Fibroblast of lung (primary cell): ENCODE data around the gene THAP11. TPM values are rescaled to one million over a fixed set of nuclear protein-coding genes. Genes with fewer than 3 reads are reported as not detected.
A peak's percentile ranks its signal among the peaks of the same experiment; 100 is the strongest.

Source experiments
- DNase-seq, 2 donors: peaks; one replicate each; pipeline versions ENCODE4 v3.0.0 to v3.0.0-alpha.2; 2010; ENCODE audit warnings: low read depth in 2 of 2
- H2AFZ ChIP-seq: 2 replicates; pipeline ENCODE4 v1.5.1; 2012; ENCODE audit warnings: low read length, control low read depth, inconsistent platforms
- H3K27ac ChIP-seq: 2 replicates; pipeline ENCODE4 v1.5.1; 2011; ENCODE audit warnings: low read length, control low read depth; ENCODE audit not compliant: insufficient read depth
- H3K27me3 ChIP-seq: 2 replicates; pipeline ENCODE4 v1.5.1; 2011; ENCODE audit warnings: mild to moderate bottlenecking, low read length; ENCODE audit not compliant: control insufficient read depth, insufficient read depth
- H3K36me3 ChIP-seq: 2 replicates; pipeline ENCODE4 v1.5.1; 2011; ENCODE audit warnings: low read length; ENCODE audit not compliant: control insufficient read depth, insufficient read depth
- H3K4me1 ChIP-seq: 2 replicates; pipeline ENCODE4 v1.5.1; 2011; ENCODE audit warnings: low read length; ENCODE audit not compliant: control insufficient read depth, insufficient read depth; ENCODE audit errors: extremely low read depth
- H3K4me2 ChIP-seq: 2 replicates; pipeline ENCODE4 v1.5.1; 2011; ENCODE audit warnings: low read length, control low read depth; ENCODE audit not compliant: insufficient read depth; ENCODE audit errors: extremely low read depth
- H3K4me3 ChIP-seq, 4 experiments: fragments of 200-600 bp in 1 of 4; sonication (generic) in 1 of 4; replicated peaks in 1 of 4; 2 replicates each; pipeline ENCODE4 v1.5.1; 2011 to 2016; ENCODE audit warnings: low read length in 4 of 4, low read depth in 3 of 4, mild to moderate bottlenecking in 3 of 4, control low read depth in 2 of 4, inconsistent platforms in 1 of 4, mixed read lengths in 1 of 4; ENCODE audit not compliant: insufficient read depth in 1 of 4; ENCODE audit errors: control extremely low read depth in 1 of 4
- H3K79me2 ChIP-seq: 2 replicates; pipeline ENCODE4 v1.5.1; 2012; ENCODE audit warnings: mild to moderate bottlenecking, low read length, inconsistent platforms; ENCODE audit not compliant: control insufficient read depth, insufficient read depth
- H3K9ac ChIP-seq: 2 replicates; pipeline ENCODE4 v1.5.1; 2011; ENCODE audit warnings: mild to moderate bottlenecking, low read length, control low read depth; ENCODE audit not compliant: insufficient read depth
- H3K9me3 ChIP-seq: 2 replicates; pipeline ENCODE4 v1.5.1; 2012; ENCODE audit warnings: low read depth, low read length; ENCODE audit not compliant: control insufficient read depth, insufficient read depth
- H4K20me1 ChIP-seq: 2 replicates; pipeline ENCODE4 v1.5.1; 2011; ENCODE audit warnings: low read length; ENCODE audit not compliant: control insufficient read depth, insufficient read depth; ENCODE audit errors: extremely low read depth
- EZH2 ChIP-seq: IDR thresholded peaks from 2 replicates; pipeline ENCODE4 v1.5.1; 2012; ENCODE audit warnings: low read length, control low read depth, mild to moderate bottlenecking; ENCODE audit errors: missing control alignments
- polyA plus RNA-seq, 2 donors: library from polyadenylated mRNA; depleted of rRNA in 1 of 2; stranded (reverse) in 1 of 2; unstranded in 1 of 2; fragments of >200 nt; gene quantifications; 2 replicates each; pipeline ENCODE4 v1.2.1, GENCODE V29; 2011 to 2012; ENCODE audit warnings: missing spikeins in 1 of 2
- total RNA-seq: library from RNA; depleted of rRNA; stranded (reverse); fragments of >200 nt; gene quantifications from 2 replicates; pipeline ENCODE4 v1.2.1, GENCODE V29; 2014
- TF ChIP-seq, protein P1 (sequence below), 2 donors: IDR thresholded peaks in 1 of 2; conservative IDR thresholded peaks in 1 of 2; 1 replicate in 1 of 2; 2 replicates in 1 of 2; pipeline ENCODE4 v1.5.1; 2011 to 2012; ENCODE audit warnings: low read length in 2 of 2, control low read depth in 1 of 2, inconsistent platforms in 1 of 2, low read depth in 1 of 2, mild to moderate bottlenecking in 1 of 2

THAP11 gene
- total and polyA plus RNA-seq, 2 donors (not counting 1 experiment from before 2014, with no cell fraction given): 16.0 to 37.7 TPM

- Histone ChIP-seq H3K27me3 (no peaks in the 10 kb centered on the region), H3K36me3 (no peaks in the 10 kb centered on the region), H3K4me3 (peak overlapping the region; percentile 65 to 94 (median 83)), H3K79me2 (peaks cover 38% of the 10 kb centered on the region), H3K9ac (peak overlapping the region; percentile 91), H4K20me1 (no peaks in the 10 kb centered on the region), H3K27ac (peak overlapping the region; percentile 97), H3K4me2 (peak overlapping the region; percentile 89), H3K4me1 (peaks cover 19% of the 10 kb centered on the region), H3K9me3 (no peaks in the 10 kb centered on the region), H2AFZ (peak overlapping the region; percentile 32)
- peak in 1 of 2 donors; percentile 28 for DNase-seq
- TF ChIP-seq, protein P1, sequence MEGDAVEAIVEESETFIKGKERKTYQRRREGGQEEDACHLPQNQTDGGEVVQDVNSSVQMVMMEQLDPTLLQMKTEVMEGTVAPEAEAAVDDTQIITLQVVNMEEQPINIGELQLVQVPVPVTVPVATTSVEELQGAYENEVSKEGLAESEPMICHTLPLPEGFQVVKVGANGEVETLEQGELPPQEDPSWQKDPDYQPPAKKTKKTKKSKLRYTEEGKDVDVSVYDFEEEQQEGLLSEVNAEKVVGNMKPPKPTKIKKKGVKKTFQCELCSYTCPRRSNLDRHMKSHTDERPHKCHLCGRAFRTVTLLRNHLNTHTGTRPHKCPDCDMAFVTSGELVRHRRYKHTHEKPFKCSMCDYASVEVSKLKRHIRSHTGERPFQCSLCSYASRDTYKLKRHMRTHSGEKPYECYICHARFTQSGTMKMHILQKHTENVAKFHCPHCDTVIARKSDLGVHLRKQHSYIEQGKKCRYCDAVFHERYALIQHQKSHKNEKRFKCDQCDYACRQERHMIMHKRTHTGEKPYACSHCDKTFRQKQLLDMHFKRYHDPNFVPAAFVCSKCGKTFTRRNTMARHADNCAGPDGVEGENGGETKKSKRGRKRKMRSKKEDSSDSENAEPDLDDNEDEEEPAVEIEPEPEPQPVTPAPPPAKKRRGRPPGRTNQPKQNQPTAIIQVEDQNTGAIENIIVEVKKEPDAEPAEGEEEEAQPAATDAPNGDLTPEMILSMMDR (conservative IDR thresholded peaks at IDR 0.05 in 1 of 2, IDR thresholded peaks at IDR 0.05 in 1 of 2; ENCODE audit: low read depth in 1 of 2, low read length in 2 of 2): no peak
- TF ChIP-seq EZH2: no peak
Observed at GRCh38 chr16:67843343-67843765, 1.2 kb downstream of the THAP11 start.

DNA sequence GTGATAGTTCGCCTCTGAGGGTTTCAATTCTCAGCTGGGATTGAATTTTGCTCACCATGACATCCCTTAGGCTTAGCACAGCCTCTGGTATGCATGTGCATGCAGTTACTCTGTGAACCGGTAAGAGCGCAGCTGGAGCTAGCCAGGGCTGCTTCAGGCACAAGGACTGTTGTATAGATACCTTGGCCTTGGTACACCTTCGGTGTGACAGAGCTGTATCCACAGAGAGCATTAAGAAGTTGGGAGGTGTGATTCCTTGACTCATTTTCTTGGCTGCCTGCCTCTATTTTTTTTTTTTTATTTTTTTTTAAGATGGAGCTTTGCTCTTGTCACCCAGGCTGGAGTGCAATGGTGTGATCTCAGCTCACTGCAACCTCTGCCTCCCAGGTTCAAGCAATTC is 2.4 kb downstream of the THAP11 start:
- H3K4me3 ChIP-seq: peak overlapping the region in 2 of 4 experiments; percentile 78 to 88
- peaks cover 48% of the 10 kb centered on the region for H3K79me2 ChIP-seq
- no peaks in the 10 kb centered on the region for H3K27me3 ChIP-seq
- H4K20me1 ChIP-seq: no peaks in the 10 kb centered on the region
- no peak overlapping the region for H2AFZ ChIP-seq
- H3K4me1 ChIP-seq: peaks cover 19% of the 10 kb centered on the region
- TF ChIP-seq, protein P1 (conservative IDR thresholded peaks at IDR 0.05 in 1 of 2, IDR thresholded peaks at IDR 0.05 in 1 of 2; ENCODE audit: low read depth in 1 of 2, low read length in 2 of 2): peak in 1 of 2 donors; percentile 1
- TF ChIP-seq EZH2: no peak
- no peaks in the 10 kb centered on the region for H3K36me3 ChIP-seq
- peak in 1 of 2 donors; percentile 26 for DNase-seq
- H3K4me2 ChIP-seq: peak overlapping the region; percentile 89
- peak overlapping the region; percentile 17 for H3K27ac ChIP-seq
- H3K9me3 ChIP-seq: no peaks in the 10 kb centered on the region
- no peak overlapping the region for H3K9ac ChIP-seq

- Histone ChIP-seq H3K4me3 (peak overlapping the region; percentile 69 to 91 (median 76)), H3K4me1 (peaks cover 19% of the 10 kb centered on the region), H3K9me3 (no peaks in the 10 kb centered on the region), H3K4me2 (peak overlapping the region; percentile 85), H3K27me3 (no peaks in the 10 kb centered on the region), H4K20me1 (no peaks in the 10 kb centered on the region), H3K9ac (peak overlapping the region; percentile 82), H3K79me2 (peaks cover 53% of the 10 kb centered on the region), H2AFZ (no peak overlapping the region), H3K27ac (peak overlapping the region; percentile 86), H3K36me3 (no peaks in the 10 kb centered on the region)
- no peak for DNase-seq
- no peak for TF ChIP-seq EZH2
- TF ChIP-seq, protein P1 (conservative IDR thresholded peaks at IDR 0.05 in 1 of 2, IDR thresholded peaks at IDR 0.05 in 1 of 2; ENCODE audit: low read depth in 1 of 2, low read length in 2 of 2): no peak
Observed at GRCh38 chr16:67845291-67846062, 3.4 kb downstream of the THAP11 start.
